ENCODE data around the gene ATP7B.
"Not testable (repeated sequence)": the region's sequence is repeated elsewhere in the genome, so short reads cannot be mapped to it uniquely, and the experiment has no call there.

ATP7B gene

DNA sequence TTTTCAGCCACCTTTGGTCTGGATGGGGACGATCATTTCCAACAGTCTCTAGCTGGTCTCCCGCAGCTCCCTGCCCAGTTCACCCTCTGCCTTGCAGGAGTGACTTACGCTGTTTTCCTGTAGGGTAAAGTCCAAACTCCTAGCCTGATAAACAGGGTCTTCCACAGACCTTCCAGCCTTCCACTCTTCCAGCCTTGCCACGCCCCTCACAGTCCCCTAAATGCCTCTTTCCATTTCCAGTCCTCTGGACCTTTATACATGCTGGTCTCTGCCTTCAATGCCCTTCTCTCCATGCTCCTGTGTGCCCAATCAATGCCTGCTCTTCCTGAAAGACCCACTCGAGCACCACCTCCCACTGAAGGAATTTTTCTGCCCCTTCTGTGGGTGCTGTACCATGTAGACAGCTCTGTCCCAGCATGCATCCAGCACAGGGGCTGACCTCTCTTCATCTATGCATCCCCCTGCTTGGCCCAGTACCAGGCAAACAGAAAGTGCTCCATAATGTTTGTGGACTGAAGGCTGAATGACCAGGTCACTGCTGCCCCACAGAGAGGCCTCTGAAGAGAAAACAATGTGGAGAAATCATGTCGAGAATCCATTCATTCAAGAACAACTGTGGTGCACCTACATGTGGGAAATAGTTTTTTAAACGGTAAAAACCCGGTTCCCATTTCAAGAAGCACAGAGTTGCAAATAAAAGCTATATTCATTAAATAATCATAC, 4.6 kb downstream of the ATP7B start:
- DNase-seq (ENCODE audit: low read depth in 2 of 2) = no peak

DNA sequence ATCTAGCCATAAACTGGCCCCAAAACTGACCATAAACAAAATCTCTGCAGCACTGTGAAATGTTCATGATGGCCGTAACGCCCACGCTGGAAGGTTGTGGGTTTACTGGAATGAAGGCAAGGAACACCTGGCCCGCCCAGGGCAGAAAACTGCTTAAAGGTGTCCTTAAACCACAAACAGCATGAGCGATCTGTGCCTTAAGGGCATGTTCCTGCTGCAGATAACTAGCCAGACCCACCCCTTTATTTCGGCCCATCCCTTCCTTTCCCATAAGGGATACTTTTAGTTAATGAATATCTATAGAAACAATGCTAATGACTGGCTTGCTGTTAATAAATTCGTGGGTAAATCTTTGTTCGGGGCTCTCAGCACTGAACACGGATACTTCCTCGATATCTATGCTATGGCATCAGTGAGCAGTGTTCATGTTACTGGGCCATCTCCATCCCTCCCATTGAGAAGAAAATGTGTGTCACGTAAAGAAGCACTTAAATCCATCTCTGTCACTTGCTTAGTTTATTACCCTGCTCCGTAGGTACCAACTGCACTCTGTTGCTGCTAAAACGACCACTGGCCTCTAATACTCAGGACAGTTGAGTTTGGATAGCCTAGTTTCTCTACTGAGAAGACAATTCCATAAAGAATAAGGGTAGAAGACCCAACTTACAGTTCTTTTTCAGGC, 5.3 kb downstream of the ATP7B start:
- no peak for DNase-seq (ENCODE audit: low read depth in 2 of 2)

DNA sequence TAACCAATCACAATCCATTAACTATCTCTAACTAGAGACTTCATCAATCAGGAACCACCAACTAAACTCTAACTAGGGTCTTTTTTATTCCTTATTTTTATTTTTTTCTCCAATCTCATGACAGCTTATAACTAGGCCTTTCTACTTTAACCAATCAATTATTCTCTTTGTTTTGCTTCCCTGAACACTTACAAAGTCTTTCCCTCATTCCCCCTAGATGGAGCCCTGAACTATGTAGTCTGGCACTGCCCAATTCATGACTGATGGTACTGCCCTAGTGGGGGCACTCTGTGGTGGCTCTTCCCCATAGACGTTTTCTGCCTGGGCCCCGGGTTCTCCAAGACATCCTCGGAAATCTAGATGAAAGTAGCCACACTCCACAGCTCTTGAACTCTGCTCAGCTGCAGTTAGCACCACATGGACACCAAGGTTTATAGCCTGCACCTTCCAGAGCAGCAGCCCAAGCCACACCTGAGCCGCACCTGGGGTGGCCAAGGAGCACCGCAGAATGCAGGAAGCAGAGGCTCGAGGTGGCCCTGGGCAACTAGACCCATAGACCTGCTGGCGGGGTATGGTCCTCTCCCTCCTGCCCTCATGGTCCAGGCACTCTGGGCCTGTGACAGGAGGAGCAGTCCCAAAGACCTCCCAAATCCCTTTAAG, 6.6 kb downstream of the ATP7B start:
- DNase-seq (ENCODE audit: low read depth in 2 of 2) = no peak

DNA sequence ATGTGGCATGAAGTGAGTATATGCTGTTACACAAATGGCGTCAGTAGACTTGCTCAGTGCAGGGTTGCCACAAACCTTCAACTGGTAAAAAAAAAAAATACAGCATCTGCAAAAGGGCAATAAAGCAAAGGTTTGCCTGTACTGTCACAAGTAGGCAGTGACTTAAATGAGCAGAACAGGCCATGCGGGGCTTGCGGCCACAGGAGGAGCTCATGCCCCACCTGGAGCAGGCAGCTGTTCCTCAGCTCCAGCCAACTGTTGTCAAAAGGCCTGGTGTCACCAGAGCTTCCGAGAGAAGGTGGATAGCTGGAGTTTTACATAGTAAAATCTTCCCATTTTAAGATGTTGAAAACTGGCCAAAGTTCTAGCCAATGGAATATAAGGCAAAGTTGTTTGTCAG, 7.7 kb downstream of the ATP7B start:
- no peak for DNase-seq (ENCODE audit: low read depth in 2 of 2)

DNA sequence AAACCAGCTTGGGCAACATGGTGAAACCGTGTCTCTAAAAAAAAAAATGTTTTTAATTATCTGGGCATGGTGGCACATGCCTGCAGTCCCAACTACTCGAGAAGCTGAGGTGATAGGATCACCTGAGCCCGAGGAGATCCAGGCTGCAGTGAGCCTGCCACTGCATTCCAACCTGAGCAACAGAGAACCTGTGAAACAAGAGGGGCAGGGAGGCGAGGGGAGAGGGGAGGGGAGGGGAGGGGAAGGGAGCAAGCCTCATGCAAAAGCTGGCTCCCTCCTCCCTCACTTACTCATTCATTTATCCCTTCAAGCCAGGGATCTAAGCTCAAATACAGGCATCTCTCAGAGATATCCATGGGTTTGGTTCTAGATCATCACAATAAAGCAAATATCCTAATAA, 8.9 kb downstream of the ATP7B start:
- DNase-seq (ENCODE audit: low read depth in 2 of 2) = no peak

DNA sequence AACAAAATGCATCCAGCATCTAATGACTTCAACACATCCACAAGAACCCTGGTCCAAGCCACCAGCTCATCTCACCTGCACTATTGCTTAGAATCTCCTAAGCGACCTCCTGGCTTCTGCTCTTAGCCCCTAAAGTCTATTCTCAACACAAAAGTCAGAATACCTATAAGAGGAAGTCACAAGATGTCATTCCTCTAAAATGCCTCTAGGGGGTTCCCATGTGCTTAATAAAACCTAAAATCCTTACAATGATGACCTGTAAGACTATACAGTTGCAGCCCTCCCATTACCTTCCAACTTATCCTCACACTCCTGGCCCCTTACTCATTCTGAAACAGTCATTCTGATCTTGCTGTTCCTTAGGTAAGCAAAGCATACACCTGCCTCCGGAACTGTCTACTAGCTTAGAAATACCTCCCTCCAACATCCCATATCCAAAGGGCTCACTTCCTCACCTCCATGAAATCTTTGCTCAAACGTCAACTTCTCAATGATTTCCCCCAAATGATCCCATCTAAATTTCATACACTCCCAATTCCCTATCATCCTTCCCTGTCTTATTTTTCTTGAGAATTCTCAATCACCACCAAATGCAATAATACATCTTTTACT, 10.0 kb downstream of the ATP7B start:
- DNase-seq (ENCODE audit: low read depth in 2 of 2) = no peak

DNA sequence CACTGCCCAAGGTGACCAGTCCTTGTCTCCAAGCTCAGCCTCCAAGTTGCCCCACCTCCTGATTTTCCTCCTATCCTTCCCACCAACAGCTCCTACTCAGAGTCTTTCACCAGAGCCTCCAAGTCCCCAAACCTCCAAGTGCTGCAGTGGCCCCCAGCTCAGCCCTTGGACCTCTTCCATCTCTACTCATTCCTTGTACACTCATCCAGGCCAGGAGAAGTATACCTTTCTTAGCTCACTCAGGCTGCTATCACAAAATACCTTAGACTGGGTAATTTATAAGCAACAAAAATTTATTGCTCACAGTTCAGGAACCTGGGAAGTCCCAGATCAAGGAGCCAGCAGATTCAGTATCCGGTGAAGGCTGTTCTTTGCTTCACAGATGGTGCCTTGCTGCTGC, 11.3 kb downstream of the ATP7B start:
- no peak for DNase-seq (ENCODE audit: low read depth in 2 of 2)

DNA sequence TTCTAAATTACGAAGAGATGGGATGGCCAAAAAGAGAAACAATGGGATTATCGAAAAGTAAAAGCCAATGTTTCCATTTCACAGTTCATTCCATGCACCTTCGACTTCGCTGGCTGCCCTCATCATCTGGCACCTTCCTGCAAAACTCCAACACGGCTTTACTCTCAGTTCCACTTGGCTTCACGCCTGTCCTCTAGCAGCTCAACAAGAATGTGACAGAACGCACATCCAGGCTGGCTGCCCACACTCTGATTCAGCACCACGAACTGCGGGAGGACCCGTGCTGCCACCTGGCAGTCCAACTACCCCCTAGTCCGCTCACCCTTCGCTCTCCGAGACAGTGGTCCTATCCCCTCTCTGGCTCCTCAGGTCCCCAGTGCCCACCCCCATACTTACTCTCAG, 11.7 kb downstream of the ATP7B start:
- DNase-seq (ENCODE audit: low read depth in 2 of 2) = no peak

DNA sequence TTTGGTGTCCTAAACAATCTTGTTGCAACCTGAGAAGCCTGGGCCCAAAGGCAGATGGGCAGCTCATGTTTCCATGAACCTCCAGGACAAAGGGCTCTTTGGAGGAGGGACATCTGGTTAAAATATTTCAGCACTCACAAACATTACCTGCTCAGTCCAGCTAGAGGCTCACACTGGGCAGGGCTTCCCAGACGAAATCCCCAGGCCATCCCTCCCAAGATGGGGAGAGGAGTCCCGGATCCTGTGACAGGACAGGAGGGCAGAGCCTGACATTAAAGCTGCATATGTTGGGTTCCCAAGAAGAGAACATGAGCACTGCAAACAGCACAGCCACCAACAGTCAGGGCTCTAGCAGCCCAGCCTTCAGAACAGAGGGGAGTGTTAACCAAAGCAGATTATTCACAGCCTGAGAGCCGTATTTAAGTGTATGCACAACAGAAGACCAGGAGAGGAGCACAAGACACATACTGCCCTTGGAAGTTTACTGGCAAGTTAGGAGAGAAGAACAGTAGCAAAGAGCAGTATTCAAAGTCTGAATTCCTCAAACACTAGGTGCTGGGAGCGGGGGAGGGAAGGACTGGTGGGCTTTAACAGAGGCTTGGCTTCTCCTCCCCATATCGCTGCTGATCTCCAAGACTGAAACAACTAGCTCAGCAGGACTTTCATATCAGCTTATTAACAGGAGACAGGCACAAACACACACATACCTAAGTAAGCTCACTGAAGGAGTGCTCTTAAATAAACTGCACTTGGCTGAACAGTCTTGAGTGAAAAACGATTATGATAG, 12.3 kb downstream of the ATP7B start:
- no peak for DNase-seq (ENCODE audit: low read depth in 2 of 2)

DNA sequence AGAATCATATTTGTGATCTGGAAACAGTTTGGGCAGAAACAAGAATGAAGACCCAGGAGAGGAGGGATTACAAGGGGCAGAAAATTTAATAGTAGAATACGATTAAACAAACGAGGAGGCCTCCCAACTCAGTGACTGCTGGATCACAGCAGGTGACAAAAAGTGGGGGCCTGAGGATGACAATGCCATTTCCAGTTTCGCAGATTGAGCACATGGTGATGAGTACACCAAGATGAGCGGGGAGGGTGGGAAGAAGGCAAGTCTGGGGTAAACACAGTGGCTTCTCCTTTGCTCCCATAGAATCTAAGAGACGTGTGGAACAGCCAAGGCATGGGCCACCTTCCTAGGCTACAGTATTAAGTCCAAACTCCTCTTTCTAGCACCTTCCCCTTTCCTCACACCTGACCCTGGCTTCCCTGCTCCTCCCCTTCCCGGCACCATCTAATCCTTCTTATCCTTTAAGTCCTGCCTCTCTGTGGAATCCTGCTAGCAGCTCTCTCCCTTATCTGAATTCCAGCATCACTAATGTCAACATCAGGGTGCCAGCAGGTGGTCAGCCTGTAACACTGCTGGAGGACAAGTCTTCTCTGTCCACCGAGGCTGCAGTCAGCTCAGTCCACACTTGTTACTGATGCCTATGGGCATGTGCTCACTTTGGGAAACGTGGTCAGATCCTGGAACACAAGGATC, 13.5 kb downstream of the ATP7B start:
- no peak for DNase-seq (ENCODE audit: low read depth in 2 of 2)

DNA sequence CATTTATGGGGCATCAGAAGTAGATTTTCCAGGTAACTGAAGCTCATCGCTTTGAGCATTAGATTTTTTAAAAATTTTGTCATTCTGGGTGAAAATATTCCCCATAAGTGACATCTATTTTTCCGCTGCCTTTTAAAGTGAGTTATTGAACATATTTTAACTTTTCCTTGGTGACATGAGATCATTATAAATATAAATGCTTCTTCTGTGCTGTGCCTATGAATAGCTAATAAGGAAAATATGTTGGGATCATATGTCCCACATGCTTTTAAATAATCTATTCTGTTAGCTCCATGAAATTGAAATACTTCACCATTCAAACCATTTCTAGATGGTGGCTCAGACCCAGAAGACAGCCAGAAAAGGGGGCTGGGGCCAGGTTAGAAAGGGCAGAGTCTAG, 14.1 kb downstream of the ATP7B start:
- DNase-seq (ENCODE audit: low read depth in 2 of 2) = no peak

DNA sequence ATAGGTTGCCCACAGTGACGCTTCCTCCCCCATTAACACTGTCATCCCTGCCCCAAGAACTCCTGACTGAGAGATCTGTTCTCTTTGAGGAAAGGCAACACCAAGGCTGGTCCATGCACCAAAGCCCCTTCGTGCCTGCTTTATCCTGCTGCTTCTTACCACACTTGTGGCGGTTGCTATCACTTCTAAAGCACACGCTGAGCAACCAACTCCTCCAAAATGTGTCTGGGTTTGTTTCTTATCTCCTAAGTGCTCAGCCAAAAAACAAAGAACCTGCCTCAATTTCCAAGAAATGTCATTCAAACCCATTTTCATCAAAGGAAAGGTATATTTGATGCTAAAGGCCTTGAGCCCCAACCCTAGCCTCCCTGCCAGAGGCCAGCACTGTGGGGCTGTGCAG, 14.6 kb downstream of the ATP7B start:
- no peak for DNase-seq (ENCODE audit: low read depth in 2 of 2)

DNA sequence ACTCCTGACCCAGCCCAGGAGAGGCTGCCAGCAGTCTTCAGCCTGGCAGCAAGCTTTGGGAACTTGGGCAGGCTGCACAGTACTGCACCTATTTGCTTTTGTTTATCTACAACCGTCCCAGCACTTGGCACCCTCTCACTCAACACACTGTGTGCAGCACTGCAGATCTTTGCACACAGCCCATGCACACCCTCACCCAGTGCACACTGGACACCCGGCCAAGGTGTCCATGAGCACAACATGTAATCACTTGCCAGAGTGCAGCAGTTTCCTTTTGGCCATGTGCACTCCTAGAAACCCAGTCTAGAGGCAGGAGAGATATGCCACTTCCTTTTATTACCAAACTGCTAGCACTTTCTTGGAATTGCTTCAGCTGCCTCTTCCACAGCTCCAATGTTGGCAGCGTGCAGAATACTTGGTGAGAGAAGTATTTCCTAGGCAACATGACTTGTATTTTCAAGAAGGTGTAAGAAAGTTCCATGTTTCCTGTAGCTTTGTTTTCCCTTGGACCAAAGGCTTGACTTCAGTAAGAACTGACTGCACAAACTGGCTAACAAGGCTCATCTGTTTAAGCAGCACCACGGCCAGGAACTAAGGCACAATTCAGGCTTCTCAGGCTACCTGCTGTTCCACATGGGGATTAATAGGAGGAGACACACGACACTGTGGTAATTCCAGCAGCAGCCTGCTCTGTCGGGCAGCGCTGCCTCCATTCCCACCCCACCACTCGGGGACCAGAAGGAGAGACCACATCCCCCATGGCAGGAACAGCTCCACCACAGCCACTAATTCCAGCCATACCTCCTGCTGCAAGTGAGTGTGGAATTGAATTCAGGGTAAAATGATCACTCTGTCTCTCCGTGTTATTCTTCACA, 15.3 kb downstream of the ATP7B start:
- no peak for DNase-seq (ENCODE audit: low read depth in 2 of 2)

DNA sequence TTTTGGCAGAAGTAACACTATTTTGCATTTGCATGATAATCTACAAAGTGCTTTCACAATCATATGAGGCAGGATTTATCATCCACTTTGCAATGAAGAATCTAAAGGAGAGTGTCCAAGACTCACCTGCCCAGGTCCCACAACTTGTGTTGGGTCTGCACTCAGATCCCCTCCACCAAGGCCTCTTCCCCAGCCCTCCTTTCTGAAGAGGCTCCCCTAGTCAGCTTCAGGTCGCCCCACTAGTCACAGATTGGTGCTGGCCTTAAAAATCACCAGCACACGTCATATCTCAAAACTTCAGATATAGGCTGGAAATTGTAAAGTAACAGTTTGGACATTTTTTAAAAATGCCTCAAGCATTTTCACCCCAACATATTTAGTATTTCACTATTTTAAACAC, 17.5 kb downstream of the ATP7B start:
- no peak for DNase-seq (ENCODE audit: low read depth in 2 of 2)

DNA sequence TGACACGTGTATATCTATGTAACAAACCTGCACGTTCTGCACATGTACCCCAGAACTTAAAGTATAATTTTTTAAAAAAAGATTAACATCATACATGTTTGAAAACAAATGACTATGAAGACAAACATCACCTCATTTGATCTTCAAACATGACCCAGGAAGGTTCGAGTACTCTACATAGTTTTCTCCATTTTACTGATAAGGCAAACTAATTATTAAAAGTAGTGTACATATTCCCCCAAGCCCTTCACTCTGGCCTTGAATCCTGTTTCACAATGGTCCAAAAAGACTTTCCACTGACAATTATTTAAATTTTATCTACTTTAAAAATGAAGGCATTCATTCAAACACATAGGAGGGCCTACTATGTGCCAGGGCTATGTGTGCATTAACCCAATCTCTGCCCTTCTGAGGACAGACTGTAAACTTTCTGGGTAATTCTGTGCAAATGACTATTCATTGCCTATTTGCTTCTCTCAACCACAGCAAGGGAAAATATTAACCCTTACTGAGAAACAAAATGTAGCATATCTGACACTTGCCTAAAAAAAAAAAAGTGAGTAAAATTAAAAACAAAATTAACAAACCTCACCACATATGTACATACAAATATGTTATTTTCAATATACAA, 22.1 kb downstream of the ATP7B start:
- DNase-seq (ENCODE audit: low read depth in 2 of 2) = no peak

DNA sequence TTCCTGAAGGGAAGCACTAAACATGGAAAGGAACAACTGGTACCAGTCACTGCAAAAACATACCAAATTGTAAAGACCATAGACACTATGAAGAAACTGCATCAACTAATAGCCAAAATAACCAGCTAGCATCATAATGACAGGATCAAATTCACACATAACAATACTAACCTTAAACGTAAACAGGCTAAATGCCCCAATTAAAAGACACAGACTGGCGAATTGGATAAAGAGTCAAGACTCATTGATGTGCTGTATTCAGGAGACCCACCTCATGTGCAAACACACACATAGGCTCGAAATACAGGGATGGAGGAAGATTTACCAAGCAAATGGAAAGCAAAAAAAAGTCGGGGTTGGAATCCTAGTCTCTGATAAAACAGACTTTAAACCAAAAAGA, 26.3 kb downstream of the ATP7B start:
- DNase-seq (ENCODE audit: low read depth in 2 of 2) = not testable (repeated sequence)

DNA sequence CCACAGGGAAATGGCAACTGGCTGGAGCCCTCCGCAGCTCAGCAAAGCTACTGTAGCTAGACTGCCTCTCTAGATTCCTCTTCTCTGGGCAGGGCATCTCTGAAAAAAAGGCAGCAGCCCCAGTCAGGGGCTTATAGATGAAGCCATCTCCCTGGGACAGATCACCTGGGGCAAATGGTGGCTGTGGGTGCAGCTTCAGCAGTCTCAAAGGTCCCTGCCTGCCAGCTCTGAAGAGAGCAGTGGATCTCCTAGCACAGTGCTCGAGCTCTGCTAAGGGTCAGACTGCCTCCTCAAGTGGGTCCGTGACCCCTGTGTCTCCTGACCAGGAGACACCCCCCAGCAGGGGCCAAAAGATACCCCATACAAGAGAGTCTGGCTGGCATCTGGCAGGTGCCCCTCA, 28.0 kb downstream of the ATP7B start:
- not testable (repeated sequence) for DNase-seq (ENCODE audit: low read depth in 2 of 2)

DNA sequence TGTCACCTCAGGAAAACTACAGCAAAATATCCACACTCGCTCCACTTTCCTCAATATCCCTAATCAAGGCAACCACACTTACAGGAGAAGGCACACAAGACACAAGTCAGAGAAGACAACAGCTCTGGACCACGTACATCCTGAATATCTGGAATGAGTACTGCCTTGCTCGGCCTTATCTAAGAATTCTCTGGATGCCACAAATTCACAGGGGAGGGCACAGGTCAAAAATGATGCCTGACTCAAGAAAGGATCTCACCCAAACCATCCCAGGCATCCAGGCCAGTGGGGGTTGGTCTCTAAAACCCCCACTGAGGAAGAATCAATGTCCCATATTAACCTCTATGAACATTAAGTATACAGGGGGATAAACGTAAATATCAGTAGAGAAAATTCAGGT, 29.9 kb downstream of the ATP7B start:
- DNase-seq (ENCODE audit: low read depth in 2 of 2) = no peak

DNA sequence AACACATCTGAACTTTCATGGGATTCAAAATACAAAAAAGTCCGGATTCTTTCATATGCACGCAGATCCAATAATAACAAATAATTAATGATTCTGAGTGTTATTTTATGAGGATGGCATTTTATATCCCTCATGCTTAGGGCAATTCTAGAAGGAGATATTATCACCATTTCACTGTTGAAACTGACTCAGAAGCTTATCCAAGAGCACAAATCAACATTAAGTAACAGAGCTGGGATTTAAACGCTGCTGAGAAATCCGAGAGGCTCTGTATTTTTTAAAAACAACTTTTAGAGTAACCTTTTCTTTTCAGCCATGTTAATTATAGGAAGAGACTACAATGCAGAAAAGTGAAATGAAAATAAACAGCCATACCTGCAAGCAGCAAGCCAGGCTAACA, 30.3 kb downstream of the ATP7B start:
- DNase-seq (ENCODE audit: low read depth in 2 of 2) = no peak

Measured in stimulated activated CD8-positive, alpha-beta memory T cell treated with anti-CD3 and anti-CD28 coated beads, Interleukin-2, amount 100 ng/mL, for 1 hour (primary cell).